Neutrophil (primary cell): ENCODE results near the gene CISD3.
A peak's percentile ranks its signal among the peaks of the same experiment; 100 is the strongest.

Source experiments
- H3K27ac ChIP-seq: fragments of 200-600 bp; sonication (generic); 2 replicates; pipeline ENCODE4 v1.5.1; 2016; ENCODE audit warnings: mild to moderate bottlenecking, moderate library complexity
- H3K27me3 ChIP-seq: fragments of 200-600 bp; sonication (generic); 2 replicates; pipeline ENCODE4 v1.6.0; 2016; ENCODE audit warnings: mild to moderate bottlenecking
- H3K36me3 ChIP-seq: fragments of 200-600 bp; sonication (generic); 2 replicates; pipeline ENCODE4 v1.5.1; 2017
- H3K4me1 ChIP-seq, 2 experiments: fragments of 200-600 bp in 1 of 2; sonication (generic) in 1 of 2; 1 replicate in 1 of 2; 2 replicates in 1 of 2; pipeline versions ENCODE4 v1.5.1 to v1.6.1; 2013 to 2016; ENCODE audit warnings: low read depth in 1 of 2, low read length in 1 of 2, mild to moderate bottlenecking in 1 of 2, moderate library complexity in 1 of 2; ENCODE audit not compliant: control insufficient read depth in 1 of 2, insufficient read depth in 1 of 2
- H3K4me3 ChIP-seq, 2 experiments: fragments of 200-600 bp in 1 of 2; sonication (generic) in 1 of 2; 1 replicate in 1 of 2; 2 replicates in 1 of 2; pipeline ENCODE4 v1.5.1; 2013 to 2016; ENCODE audit warnings: low read depth in 1 of 2, low read length in 1 of 2, mild to moderate bottlenecking in 1 of 2, moderate library complexity in 1 of 2
- H3K9me3 ChIP-seq: fragments of 200-600 bp; sonication (generic); 2 replicates; pipeline ENCODE4 v1.5.1; 2016
- TF ChIP-seq, protein P1 (sequence below): fragments of 200-600 bp; sonication (generic); IDR thresholded peaks from 2 replicates; pipeline ENCODE4 v1.5.1; 2016; ENCODE audit warnings: antibody characterized with exemption

CISD3 gene

DNA sequence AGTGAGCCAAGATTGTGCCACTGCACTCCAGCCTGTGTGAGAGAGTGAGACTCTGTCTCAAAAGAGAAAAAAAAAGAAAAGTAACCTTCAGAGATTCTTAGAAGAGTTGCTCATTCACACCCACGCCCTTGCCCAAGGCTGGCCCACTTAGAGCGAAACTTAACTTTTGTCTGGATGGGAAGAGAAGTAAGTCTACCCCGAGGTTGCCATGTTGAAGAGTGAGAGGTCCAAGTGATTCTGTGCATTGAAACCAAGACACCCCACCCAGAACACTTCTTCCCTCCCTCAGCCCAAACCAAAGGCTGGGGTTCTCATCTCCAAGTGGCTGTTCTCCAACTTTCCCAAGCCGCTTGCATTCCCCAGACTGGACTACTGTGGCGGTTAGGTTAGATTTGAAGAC, 2.4 kb upstream of the CISD3 start:
- no peaks in the 10 kb centered on the region for H3K27me3 ChIP-seq
- H3K27ac ChIP-seq: peak overlapping the region; percentile 91
- TF ChIP-seq, protein P1, sequence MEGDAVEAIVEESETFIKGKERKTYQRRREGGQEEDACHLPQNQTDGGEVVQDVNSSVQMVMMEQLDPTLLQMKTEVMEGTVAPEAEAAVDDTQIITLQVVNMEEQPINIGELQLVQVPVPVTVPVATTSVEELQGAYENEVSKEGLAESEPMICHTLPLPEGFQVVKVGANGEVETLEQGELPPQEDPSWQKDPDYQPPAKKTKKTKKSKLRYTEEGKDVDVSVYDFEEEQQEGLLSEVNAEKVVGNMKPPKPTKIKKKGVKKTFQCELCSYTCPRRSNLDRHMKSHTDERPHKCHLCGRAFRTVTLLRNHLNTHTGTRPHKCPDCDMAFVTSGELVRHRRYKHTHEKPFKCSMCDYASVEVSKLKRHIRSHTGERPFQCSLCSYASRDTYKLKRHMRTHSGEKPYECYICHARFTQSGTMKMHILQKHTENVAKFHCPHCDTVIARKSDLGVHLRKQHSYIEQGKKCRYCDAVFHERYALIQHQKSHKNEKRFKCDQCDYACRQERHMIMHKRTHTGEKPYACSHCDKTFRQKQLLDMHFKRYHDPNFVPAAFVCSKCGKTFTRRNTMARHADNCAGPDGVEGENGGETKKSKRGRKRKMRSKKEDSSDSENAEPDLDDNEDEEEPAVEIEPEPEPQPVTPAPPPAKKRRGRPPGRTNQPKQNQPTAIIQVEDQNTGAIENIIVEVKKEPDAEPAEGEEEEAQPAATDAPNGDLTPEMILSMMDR: no peak
- peak overlapping the region; percentile 71 to 72 for H3K4me3 ChIP-seq
- H3K9me3 ChIP-seq: no peaks in the 10 kb centered on the region
- H3K4me1 ChIP-seq: peaks cover 36 to 39% of the 10 kb centered on the region in 2 experiments
- peaks cover 15% of the 10 kb centered on the region for H3K36me3 ChIP-seq

DNA sequence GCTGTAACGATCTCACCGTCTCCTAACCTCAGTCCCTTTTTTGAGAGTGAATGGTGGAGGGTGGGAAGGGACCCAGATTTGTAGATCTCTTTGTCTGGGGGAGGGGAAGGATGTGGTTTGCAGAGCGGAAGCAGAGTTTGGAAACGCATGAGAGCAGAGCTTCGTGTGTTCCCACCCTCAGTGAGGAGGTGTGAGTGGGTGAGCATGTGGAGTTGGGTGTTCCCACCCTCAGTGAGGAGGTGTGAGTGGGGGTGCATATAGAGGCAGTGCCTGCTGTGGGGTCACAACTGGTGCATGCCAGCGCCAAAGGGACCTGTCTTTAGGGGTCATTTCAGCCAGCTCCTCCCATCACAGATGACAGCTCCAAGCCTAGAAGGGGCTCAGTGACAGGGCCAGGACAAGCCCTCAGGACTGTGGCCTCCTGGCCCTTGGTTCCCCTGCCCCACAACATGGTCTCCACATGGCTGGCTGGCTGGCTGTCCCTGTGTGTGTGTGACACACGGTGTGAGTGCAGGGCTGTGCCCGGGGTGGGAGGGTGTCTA, 1.8 kb upstream of the CISD3 start:
- Histone ChIP-seq H3K36me3 (peaks cover 13% of the 10 kb centered on the region), H3K27ac (peak overlapping the region; percentile 91), H3K4me3 (peak overlapping the region; percentile 71 to 72), H3K9me3 (no peaks in the 10 kb centered on the region), H3K4me1 (peaks cover 36 to 39% of the 10 kb centered on the region in 2 experiments), H3K27me3 (no peaks in the 10 kb centered on the region)
- TF ChIP-seq, protein P1: no peak

DNA sequence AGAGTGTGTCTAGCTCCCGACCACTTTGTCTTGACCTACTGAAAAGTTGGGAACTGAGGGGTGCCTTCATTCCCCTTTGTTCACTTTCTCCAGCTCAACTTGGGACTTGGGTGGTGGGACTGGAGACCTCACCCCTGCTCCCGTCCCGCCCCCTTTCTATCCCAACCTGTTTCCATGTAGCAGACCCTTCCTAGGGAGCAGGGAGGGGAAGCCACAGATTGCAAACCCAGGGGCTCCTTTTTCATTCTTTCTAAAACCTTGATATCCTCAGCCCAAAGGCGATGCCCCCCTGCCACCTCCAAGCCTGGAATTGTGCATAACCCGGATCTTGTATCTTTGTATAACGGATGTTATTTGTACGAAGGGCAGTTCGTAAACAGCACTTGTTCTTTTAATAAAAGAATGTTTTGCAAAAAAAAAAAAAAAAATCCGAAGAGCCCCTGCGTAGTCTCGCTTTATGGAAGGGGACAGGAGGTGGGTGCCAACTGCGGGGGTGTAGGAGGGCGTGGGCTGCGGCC, 714 bp upstream of the CISD3 start:
- peak overlapping the region; percentile 91 for H3K27ac ChIP-seq
- TF ChIP-seq, protein P1: no peak
- no peaks in the 10 kb centered on the region for H3K27me3 ChIP-seq
- H3K36me3 ChIP-seq: peaks cover 10% of the 10 kb centered on the region
- no peaks in the 10 kb centered on the region for H3K9me3 ChIP-seq
- peak overlapping the region; percentile 71 to 72 for H3K4me3 ChIP-seq
- H3K4me1 ChIP-seq: peaks cover 36 to 39% of the 10 kb centered on the region in 2 experiments

DNA sequence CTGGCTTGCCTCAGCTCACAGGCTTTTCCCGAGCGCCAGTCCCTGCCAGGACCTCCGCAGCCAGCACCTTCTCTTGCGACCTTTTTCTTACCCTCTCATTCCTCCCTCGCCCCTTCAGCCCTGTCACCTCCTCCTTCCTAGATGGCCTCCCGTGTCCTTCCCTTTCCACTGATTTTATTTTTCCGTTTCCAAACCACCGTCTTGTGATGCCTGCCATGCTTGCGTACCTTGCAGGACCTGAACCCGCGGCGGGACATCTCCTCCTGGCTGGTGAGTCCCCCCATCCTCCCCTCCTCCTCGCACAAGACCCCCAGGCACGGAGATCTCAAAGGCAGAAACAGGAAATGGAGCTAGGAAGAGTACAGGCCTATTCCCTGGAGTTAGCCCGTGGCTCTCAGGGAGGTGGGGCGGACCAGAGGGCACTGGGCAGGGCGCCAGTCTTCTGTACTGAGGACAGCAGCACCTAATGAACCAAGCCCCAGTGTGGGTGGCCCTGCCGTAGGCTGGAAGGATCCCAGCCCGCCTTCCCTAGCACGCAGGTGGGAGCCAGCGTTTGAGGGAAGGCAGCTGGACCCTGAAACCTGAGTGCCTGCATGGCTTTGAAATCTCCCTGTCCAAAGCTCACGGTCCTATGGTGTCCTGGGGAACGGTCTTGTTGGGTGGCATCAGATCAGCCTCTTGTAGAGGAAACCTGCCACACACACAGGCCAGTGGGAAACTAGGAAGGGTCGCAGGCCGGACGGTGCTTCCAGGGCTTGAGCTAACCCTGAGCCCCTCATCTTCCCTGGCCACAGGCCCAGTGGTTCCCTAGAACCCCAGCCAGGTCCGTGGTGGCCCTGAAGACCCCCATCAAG, 612 bp downstream of the CISD3 start:
- Histone ChIP-seq H3K27me3 (peaks cover 5% of the 10 kb centered on the region), H3K36me3 (no peaks in the 10 kb centered on the region), H3K9me3 (no peaks in the 10 kb centered on the region), H3K27ac (peak overlapping the region; percentile 91), H3K4me3 (peak overlapping the region; percentile 55), H3K4me1 (peaks cover 36 to 39% of the 10 kb centered on the region in 2 experiments)
- TF ChIP-seq, protein P1: no peak

DNA sequence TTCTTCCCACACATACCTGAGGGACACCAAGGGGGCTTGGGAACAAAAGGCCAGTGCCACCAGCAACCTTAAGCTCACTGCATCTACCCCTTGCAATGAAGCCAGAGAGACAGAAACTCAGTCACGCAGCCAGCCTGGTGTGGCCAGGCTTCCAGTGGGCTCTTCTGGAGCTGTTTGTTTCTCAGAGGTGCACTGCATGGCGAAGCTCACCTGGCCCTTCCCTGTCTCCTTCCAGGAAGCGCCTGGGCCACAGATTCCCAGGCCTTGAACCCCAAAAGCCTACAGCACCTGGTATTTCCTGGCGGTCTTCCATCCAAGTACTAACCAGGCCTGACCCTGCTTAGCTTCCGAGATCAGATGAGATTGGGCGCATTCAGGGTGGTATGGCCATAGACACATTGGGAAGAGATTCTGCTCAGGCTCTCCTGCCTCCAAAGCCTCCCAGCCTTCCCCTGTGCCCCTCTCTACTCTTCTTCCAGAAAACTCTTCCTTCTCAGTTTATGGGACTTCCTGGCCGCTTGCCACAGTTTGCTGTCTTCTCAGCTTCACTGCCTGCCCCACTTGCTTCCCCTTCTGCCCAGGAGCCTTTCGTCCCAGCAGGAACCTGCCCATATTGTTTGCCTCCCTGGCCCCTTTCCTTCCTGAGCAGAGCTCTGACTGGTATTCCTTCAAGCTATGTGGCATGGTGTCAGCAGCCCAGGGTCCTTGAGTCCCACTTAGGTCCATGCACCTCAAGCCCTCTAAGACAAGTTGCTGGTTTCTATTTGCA, 1.6 kb downstream of the CISD3 start:
- Histone ChIP-seq H3K4me3 (no peak overlapping the region), H3K9me3 (no peaks in the 10 kb centered on the region), H3K27me3 (peaks cover 15% of the 10 kb centered on the region), H3K36me3 (no peaks in the 10 kb centered on the region), H3K4me1 (peaks cover 36 to 39% of the 10 kb centered on the region in 2 experiments), H3K27ac (peak overlapping the region; percentile 91)
- TF ChIP-seq, protein P1: no peak
